Left cardiac atrium (tissue), 4 donors: Measurements from ENCODE around the gene KNDC1. TPM values are rescaled to one million over a fixed set of nuclear protein-coding genes. Genes with fewer than 3 reads are reported as not detected.
"Not testable (repeated sequence)": the region's sequence is repeated elsewhere in the genome, so short reads cannot be mapped to it uniquely, and the experiment has no call there.

ENCODE experiments used
- ATAC-seq, 2 donors: fragments of 200-7000 bp; cut with Tn5 transposase; one replicate each; pipeline ENCODE4 v1.9.1; 2020; ENCODE audit warnings: mild to moderate bottlenecking in 2 of 2, moderate library complexity in 2 of 2
- DNase-seq: peaks from one replicate; pipeline ENCODE4 v3.0.0-alpha.2; 2020
- intact Hi-C, 2 donors: fragments of 100-400 bp; cut with DNase I; formaldehyde crosslinking; loops; one replicate each; pipeline versions ENCODE4 v1.14.1 to v1.15.1; 2022 to 2023
- long read RNA-seq: library from polyadenylated mRNA; unstranded; transcript quantifications from one replicate; pipeline ENCODE4 v2.0.0, GENCODE V29; 2021
- total RNA-seq, 2 donors: library from RNA; stranded (reverse); fragmentation: NEBNext Ultra II Directional; extraction: Animal tissue kit (Norgen Biotek cat#: 25700); gene quantifications; one replicate each; pipeline ENCODE4 v1.2.1, GENCODE V29; 2021
- donor health status: DM: no; HTN: yes; CAD: no.
- donor health status: DM: no; HTN: yes; CAD: no; lungs with severe emphysema.
- donor health status: DM: yes; HTN: yes; CAD: no.
- donor health status: Dilated cardiomyopathy.

Gene KNDC1
- total RNA-seq, result under 1 TPM; 0.34 to 0.50 TPM
- long read RNA-seq, result 0 reads

GRCh38 chr10:133159950-133160825 is at the start of gene KNDC1:
KNDC1 (plus strand) TSS chr10:133160219; CDS start chr10:133160468, 249 bp downstream.
- intact Hi-C loops, result no loop called here
- DNase-seq (no peak), ATAC-seq (peak; percentile 75 to 80)

DNA sequence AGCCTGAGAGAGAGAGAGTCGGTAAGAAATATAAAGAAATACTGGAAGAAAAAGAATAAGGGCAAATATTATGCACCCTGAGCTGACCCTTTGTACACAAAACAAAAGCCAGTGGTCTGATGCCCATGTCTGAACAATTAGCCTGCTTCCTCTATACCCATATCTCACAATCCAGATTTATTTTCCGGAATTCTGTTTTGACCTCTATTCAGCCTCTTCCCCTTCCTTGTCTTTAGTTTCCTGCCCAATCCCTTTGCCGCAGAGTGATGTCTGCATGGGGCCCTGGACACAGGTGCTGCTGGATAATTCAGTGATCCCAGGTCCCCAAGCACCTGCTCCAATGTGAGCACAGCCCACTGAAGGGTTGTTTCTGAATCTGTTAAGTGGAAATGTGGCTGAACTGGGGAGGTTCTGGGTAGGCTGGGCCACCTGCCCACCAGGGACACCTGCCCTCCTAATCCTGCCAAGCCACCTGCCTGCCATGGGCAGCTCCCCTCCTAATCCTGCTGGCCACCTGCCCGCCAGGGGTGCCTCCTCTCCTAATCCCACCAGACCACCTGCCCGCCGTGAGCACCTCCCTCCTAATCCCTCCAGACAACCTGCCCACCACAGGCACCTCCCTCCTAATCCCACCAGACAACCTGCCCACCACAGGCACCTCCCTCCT is 49.3 kb upstream of the KNDC1 start:
- intact Hi-C loops, result no loop called here
- no peak for ATAC-seq
- DNase-seq, result no peak

DNA sequence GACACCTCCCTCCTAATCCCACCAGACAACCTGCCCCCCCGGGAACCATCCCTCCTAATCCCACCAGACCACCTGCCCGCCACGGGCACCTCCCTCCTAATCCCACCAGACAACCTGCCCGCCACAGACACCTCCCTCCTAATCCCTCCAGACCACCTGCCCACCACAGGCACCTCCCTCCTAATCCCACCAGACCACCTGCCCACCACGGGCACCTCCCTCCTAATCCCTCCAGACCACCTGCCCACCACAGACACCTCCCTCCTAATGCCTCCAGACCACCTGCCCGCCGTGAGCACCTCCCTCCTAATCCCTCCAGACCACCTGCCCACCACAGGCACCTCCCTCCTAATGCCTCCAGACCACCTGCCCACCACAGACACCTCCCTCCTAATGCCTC is 48.4 kb upstream of the KNDC1 start:
- intact Hi-C loops, DNase-seq, ATAC-seq: not testable (repeated sequence)

DNA sequence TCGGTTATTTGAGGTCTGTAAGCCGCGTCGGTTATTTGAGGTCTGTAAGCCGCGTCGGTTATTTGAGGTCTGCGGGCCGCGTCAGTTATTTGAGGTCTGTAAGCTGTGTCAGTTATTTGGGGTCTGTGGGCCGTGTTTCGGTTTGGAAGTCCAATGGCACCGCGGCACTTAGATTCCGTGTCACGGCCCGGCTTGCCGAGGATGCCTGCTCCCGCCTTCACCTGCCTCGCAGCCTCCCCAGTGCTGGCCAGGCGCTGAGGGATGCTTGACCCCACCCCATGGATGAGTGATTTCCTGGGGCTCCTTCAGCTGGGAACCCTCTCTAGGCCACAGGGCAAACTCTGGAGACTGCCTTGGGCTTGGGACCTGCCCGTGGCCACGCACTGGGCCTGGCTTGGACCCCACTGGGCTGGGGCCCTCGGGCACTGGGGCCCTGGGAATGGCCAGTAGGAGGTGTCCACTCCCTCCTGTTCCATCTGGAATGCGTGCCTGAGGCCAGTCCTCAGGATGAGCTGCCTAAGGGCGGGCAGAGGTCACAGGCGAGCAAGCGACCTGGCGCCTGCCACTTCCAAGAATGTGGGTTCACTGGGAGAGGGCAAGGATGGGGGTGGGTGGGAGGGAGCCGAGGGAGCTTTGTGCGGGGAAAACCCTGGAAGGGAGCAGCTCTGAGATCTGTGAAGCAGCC is 46.7 kb upstream of the KNDC1 start:
- intact Hi-C loops, result no loop called here
- DNase-seq (no peak), ATAC-seq (no peak)

DNA sequence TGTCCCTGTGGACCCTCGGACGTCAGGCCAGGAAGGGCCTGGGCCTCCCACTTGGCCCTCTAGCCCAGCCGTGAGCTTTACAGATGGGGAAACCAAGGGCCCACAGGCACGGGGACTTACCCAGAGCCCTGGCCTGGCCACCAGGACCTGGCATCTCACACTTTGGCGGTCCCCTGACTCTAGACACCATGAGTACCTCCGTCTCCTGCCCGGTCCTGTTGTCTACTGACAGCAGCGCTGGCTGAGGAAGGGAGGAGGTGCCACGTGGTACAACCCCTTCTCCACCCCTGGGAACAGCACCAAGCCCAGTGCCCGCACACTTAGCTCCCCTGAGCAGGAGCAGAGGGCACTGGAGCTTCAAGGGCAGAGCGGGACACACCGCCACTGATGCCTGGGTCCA is 46.2 kb upstream of the KNDC1 start:
- no peak for ATAC-seq
- intact Hi-C loops, result no loop called here
- DNase-seq, result no peak

- no peak for ATAC-seq
- intact Hi-C loops, result no loop called here
- DNase-seq, result no peak
These were observed 45.8 kb upstream of the KNDC1 start for GRCh38 chr10:133114251-133114650.

- no peak for DNase-seq
- no peak for ATAC-seq
These were observed 45.1 kb upstream of the KNDC1 start for GRCh38 chr10:133114726-133115452.

GRCh38 chr10:133115453-133115842 is 44.6 kb upstream of the KNDC1 start:
- no peak for DNase-seq
- intact Hi-C loops, result no loop called here
- no peak for ATAC-seq

More at GRCh38 chr10:133114726-133115452, 45.1 kb upstream of the KNDC1 start:
- intact Hi-C loops, result no loop called here

GRCh38 chr10:133115976-133116375 is 44.0 kb upstream of the KNDC1 start:
- DNase-seq (no peak), ATAC-seq (no peak)
- intact Hi-C loops, result no loop called here

GRCh38 chr10:133116455-133116854 is 43.6 kb upstream of the KNDC1 start:
- intact Hi-C loops, result no loop called here
- ATAC-seq (no peak), DNase-seq (no peak)

DNA sequence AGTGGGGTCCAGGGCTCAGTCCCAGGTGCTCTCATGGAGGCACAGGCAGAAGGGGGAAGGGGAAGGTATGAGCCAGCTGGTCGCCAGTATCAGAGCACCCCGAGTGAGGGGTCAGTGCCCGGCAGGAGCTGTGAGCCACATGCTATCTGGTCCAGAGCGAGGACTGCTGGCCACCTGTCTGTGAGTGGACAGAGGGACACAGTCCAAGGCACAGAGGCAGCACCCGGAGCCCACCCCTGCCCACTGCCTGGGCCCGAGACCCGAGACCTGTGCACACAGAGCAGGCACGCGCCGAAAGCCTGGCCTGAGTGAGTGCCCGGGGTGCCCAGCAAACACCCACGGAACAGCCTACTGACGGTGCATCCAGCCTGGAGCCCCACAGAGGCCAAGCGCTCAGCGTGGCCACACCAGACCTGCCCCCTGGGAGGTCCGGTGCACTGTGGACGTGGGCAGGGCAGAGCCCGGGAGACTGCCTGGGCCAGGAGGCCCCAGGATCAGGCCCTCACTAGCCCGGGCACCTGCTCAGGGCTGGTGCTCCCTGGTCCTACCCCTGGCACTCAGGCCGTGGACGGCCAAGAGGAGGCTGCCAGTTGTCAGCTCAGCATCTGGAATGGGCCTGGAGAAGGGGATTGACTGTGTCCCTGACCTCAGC is 42.9 kb upstream of the KNDC1 start:
- intact Hi-C loops, result no loop called here
- ATAC-seq (no peak), DNase-seq (no peak)

DNA sequence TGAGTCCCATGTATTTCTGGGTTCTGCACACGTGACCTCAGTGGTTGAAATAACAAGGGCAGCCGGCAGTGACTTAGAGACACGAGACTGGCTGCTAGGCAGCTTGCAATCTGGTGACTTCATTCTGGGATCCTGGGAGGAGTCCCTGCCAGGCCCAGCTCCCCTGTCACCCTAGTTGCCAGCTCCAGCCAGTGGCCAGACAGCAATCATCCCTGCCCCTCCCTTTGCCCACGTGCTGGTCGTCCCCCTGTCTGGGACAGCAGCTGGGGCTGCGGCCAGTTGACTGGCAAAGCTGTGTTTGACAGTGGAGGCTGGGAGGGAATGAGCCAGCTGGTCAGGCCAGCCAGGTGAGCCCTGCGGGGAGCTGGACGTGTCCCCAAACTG is 42.3 kb upstream of the KNDC1 start:
- DNase-seq (no peak), ATAC-seq (peak; percentile 16 to 38)
- intact Hi-C loops, result no loop called here

- intact Hi-C loops, result loop anchor here (5.0 to 10.0 kb wide), 2 partner anchors 284 to 287 kb away; no protein-coding TSS in a partner anchor
These were observed 38.5 kb upstream of the KNDC1 start for GRCh38 chr10:133121479-133121878.

DNA sequence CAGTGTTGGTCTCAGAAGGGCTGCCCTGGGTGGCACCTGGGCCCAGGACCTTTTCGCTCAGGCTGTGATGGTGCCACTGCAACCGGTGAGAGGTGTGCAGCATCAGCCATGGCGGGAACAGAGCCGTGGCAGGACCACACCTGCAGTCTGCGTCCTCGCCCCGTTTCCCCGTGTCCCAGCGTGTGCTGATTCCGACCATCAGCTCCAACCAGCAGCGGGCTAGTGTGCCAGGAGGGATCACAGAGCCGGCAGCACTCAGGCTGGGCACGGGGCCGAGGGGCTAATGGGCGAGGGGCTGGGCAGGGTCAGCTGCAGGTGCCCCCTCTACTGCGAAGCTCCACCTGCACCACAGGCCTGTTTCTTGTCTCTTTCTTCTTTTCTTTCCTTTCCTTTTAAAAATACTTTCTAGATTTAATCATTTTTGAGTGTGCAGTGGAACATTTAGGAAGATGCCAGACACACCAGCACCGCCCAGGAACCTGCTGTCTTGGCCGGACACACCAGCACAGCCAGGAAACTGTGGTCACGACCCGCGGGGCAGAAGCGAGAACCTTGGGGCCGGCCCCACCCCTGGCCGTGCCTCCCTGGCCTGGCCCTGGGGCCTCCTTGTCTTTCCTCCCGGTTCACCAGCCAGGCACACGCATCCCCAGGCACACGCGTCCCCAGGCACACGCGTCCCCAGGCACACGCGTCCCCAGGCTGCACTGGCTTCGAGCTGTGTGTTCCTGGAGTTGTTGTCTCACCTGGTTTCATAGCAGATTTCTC is 37.7 kb upstream of the KNDC1 start:
- intact Hi-C loops, result loop anchor here (5.0 to 10.0 kb wide), 2 partner anchors 285 to 288 kb away; no protein-coding TSS in a partner anchor
- ATAC-seq (no peak), DNase-seq (no peak)

More at GRCh38 chr10:133121479-133121878, 38.5 kb upstream of the KNDC1 start:
- DNase-seq (no peak), ATAC-seq (no peak)

DNA sequence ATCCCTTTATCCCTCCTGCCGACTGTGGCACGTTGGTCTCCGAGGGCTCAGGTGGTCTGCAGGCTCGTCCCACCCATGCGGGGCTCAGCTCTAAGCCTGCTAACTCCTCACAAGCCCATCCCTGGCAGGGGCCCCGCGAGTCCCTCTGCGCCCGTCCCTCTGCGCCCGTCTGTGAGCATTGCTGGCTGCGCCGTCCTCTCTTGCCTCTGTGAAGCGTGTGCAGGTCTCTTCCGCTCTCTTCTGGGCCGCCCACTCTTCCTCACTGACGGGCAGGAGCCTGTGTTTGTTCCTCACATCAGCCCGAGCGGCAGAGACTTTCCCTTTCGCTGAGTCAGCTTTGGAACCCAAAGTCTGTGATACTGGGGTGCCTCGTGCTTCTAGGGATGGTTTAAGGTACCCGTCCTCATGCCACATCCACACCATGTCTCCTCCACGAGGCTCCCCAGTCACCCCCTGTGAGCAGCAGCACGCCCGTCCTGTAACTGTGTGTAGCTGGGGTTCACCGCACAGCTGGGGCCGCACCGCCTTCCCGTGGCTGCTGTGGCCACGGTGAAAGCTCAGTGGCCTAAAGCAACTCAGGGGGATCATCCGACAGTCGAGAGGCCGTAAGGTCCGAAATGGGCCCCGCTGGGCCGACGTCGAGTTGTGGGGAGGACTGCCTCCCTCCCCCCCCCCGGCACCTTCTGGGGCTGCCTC is 36.8 kb upstream of the KNDC1 start:
- no peak for ATAC-seq
- intact Hi-C loops, result loop anchor here (5.0 to 10.0 kb wide), 2 partner anchors 286 to 288 kb away; no protein-coding TSS in a partner anchor
- peak; percentile 9 for DNase-seq

- intact Hi-C loops, result loop anchor here (5.0 to 10.0 kb wide), 2 partner anchors 287 to 289 kb away; no protein-coding TSS in a partner anchor
- DNase-seq (peak; percentile 15), ATAC-seq (no peak)
These were observed 36.2 kb upstream of the KNDC1 start for GRCh38 chr10:133123746-133124356.
